Tibial nerve (tissue), 4 donors: ENCODE data around the gene PTPRM. TPM values are rescaled to one million over a fixed set of nuclear protein-coding genes. Genes with fewer than 3 reads are reported as not detected.

Experiments
- DNase-seq, 2 donors: peaks; one replicate each; pipeline ENCODE4 v3.0.0-alpha.2; 2019; ENCODE audit warnings: low spot score in 2 of 2
- H3K27ac ChIP-seq, 4 donors: fragments of 200-600 bp; sonication (generic) in 3 of 4; one replicate each; pipeline ENCODE4 v1.5.1; 2017 to 2019; ENCODE audit warnings: mild to moderate bottlenecking in 1 of 4
- H3K27me3 ChIP-seq, 2 donors: fragments of 200-600 bp; sonication (generic) in 1 of 2; one replicate each; pipeline versions ENCODE4 v1.5.1 to v1.6.0; 2017 to 2019
- H3K36me3 ChIP-seq, 3 donors: fragments of 200-600 bp; sonication (generic); one replicate each; pipeline ENCODE4 v1.5.1; 2018 to 2019
- H3K4me1 ChIP-seq, 4 donors: fragments of 200-600 bp; sonication (generic) in 3 of 4; one replicate each; pipeline ENCODE4 v1.5.1; 2017 to 2019
- H3K4me3 ChIP-seq, 4 donors: fragments of 200-600 bp; sonication (generic) in 3 of 4; one replicate each; pipeline ENCODE4 v1.5.1; 2017 to 2019; ENCODE audit warnings: mild to moderate bottlenecking in 1 of 4, moderate library complexity in 1 of 4
- H3K9me3 ChIP-seq, 4 donors: fragments of 200-600 bp; sonication (generic) in 3 of 4; one replicate each; pipeline ENCODE4 v1.5.1; 2017 to 2019
- EP300 ChIP-seq, 2 donors: sonication (generic); formaldehyde crosslinking; IDR thresholded peaks; one replicate each; pipeline ENCODE4 v1.6.1; 2017; ENCODE audit warnings: antibody characterized with exemption in 2 of 2, mild to moderate bottlenecking in 1 of 2
- POLR2A ChIP-seq, 2 donors: fragments of 450-650 bp; IDR thresholded peaks; one replicate each; pipeline ENCODE4 v1.6.1; 2017; ENCODE audit warnings: antibody characterized with exemption in 2 of 2, mild to moderate bottlenecking in 2 of 2, moderate library complexity in 2 of 2
- WGBS, 2 donors: methylation state at CpG; one replicate each; pipeline ENCODE4 v1.1.5; 2018; 5-methylcytosine and 5-hydroxymethylcytosine counted together
- total RNA-seq, 4 donors: library from RNA; depleted of rRNA; stranded (reverse); fragments of >200 nt; gene quantifications; one replicate each; pipeline ENCODE4 v1.1.0, GENCODE V29; 2016
- TF ChIP-seq, protein P1 (sequence below), 5 experiments: fragments of 200-600 bp in 3 of 5; fragments of 450-650 bp in 2 of 5; sonication (generic) in 3 of 5; IDR thresholded peaks; one replicate each; pipeline ENCODE4 v1.5.1; 2016 to 2019; ENCODE audit warnings: antibody characterized with exemption in 5 of 5, mild to moderate bottlenecking in 3 of 5, moderate library complexity in 2 of 5

Gene PTPRM
- total RNA-seq, 4 donors from 2014 or later: 62.2 to 92.4 (median 80.7) TPM

DNA sequence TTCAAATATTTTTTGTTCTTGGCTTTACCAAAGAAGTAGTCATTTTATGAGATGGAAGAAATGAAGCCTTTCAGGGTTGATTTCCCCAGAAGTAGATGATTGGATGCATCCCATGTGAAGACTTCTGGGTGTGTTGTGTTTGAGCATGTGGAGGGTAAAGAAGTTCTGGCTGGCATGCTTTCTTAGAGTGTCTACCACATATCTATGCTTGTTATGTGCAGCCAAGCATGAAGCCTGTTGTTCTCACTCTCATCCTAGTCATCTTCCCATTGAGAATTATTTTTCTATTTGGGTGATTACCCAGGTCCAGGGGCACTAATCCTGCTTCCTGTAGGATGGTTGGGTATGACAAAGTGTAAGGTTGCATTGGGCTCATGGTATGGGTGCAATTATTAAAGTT is 472.9 kb downstream of the PTPRM start:
- TF ChIP-seq, protein P1, sequence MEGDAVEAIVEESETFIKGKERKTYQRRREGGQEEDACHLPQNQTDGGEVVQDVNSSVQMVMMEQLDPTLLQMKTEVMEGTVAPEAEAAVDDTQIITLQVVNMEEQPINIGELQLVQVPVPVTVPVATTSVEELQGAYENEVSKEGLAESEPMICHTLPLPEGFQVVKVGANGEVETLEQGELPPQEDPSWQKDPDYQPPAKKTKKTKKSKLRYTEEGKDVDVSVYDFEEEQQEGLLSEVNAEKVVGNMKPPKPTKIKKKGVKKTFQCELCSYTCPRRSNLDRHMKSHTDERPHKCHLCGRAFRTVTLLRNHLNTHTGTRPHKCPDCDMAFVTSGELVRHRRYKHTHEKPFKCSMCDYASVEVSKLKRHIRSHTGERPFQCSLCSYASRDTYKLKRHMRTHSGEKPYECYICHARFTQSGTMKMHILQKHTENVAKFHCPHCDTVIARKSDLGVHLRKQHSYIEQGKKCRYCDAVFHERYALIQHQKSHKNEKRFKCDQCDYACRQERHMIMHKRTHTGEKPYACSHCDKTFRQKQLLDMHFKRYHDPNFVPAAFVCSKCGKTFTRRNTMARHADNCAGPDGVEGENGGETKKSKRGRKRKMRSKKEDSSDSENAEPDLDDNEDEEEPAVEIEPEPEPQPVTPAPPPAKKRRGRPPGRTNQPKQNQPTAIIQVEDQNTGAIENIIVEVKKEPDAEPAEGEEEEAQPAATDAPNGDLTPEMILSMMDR (IDR thresholded peaks at IDR 0.05): no peak
- no peak for TF ChIP-seq EP300 (IDR thresholded peaks at IDR 0.05)
- TF ChIP-seq POLR2A (IDR thresholded peaks at IDR 0.05): no peak
- Histone ChIP-seq H3K9me3 (no peaks in the 10 kb centered on the region), H3K36me3 (no peaks in the 10 kb centered on the region), H3K4me1 (peaks cover 0 to 5% (median 0%) of the 10 kb centered on the region in 4 donors), H3K27ac (no peak overlapping the region), H3K4me3 (no peak overlapping the region), H3K27me3 (no peaks in the 10 kb centered on the region)
- DNase-seq: no peak

DNA sequence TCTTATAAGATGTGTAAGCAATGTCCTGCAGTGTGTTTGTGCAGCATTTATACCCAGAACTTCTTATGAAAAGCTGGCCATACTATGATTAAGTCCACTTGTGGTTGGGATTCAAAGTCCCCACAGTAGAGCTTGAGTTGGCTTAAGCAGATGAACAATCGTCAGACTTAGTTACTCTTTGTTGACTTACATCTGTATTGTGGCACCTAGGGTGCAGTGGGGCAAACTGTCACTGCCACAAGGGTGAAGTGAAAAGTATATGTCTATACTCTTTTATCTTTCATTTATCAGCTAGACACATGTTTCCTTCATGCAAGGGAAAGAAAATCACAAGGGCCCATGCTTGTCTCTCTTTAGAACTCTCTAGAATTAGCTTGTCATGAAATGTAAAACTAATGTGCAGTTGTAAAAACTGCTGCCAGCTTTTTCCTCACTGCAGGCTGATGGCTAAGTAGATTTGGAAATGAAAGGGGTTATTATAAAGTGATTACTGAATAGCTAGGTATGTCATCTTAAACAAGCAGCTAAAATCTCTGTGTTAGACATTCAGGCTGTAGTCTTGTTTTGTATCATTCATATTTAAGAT is 474.5 kb downstream of the PTPRM start:
- no peak for DNase-seq
- Histone ChIP-seq H3K36me3 (no peaks in the 10 kb centered on the region), H3K9me3 (no peaks in the 10 kb centered on the region), H3K4me1 (peaks cover 0 to under 1% (median 0%) of the 10 kb centered on the region in 4 donors), H3K27ac (no peak overlapping the region), H3K27me3 (no peaks in the 10 kb centered on the region), H3K4me3 (no peak overlapping the region)
- TF ChIP-seq POLR2A (IDR thresholded peaks at IDR 0.05): no peak
- TF ChIP-seq, protein P1 (IDR thresholded peaks at IDR 0.05): no peak
- TF ChIP-seq EP300 (IDR thresholded peaks at IDR 0.05): no peak
- 71 to 77% methylated on average over 1 of the region's 1 CpG for WGBS, 2 donors

DNA sequence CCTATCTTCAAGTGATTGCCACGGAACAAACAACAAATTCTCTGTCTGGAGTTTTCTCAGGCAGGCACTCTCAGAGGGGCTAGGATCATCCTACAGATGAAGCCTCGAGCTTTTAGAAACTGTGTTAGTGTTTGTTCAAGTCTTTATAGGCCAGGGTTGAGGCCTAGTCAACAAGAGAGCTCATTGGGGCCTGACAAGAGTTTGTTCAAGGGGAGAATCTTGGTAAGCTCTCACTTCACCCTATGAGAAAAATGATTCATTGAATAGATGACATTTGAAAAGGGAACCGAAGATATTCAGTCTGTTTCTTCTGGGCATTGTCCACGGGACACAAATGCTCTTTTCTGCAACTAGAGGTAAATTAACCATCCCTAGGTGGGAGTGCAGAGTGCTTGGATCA is 476.9 kb downstream of the PTPRM start:
- no peak for TF ChIP-seq POLR2A (IDR thresholded peaks at IDR 0.05)
- TF ChIP-seq, protein P1 (IDR thresholded peaks at IDR 0.05): no peak
- TF ChIP-seq EP300 (IDR thresholded peaks at IDR 0.05): no peak
- 62 to 67% methylated on average over 4 of the region's 4 CpGs for WGBS, 2 donors
- DNase-seq: no peak
- peaks cover 0 to 7% (median 0%) of the 10 kb centered on the region in 4 donors for H3K4me1 ChIP-seq
- no peak overlapping the region for H3K27ac ChIP-seq
- no peak overlapping the region for H3K4me3 ChIP-seq
- H3K27me3 ChIP-seq: no peaks in the 10 kb centered on the region
- H3K36me3 ChIP-seq: no peaks in the 10 kb centered on the region
- H3K9me3 ChIP-seq: no peaks in the 10 kb centered on the region

DNA sequence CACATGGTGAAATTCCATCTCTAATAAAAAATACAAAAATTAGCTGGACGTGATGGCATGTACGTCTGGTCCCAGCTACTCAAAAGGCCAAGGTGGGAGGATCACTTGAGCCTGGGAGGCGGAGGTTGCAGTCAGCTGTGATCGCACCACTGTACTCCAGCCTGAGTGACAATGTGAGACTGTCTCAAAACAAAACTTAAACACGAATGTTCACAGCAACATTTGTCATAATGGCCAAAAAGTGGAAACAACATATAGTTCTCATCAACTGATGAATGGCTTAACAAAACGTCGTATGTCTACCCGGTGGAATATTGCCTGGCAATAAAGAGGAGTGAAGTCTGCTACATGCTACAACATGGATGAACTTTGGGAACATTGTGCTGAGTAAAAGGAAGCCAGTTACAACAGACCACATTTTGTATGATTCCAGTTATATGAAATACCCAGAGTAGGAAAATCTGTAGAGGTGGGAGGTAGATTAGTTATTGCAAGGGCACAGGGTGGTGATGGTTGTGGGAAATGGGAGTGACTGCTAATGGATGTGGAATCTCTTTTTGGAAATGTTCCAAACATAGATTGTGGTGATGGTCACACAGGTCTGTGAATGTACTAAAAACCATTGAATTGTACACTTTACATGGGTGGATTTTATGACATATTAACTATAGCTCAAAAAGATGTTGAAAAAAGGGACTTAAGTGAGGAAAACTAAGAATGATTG is 478.2 kb downstream of the PTPRM start:
- no peak overlapping the region for H3K4me3 ChIP-seq
- DNase-seq: no peak
- H3K4me1 ChIP-seq: peaks cover 0 to 11% (median 0%) of the 10 kb centered on the region in 4 donors
- H3K27ac ChIP-seq: no peak overlapping the region
- H3K9me3 ChIP-seq: no peaks in the 10 kb centered on the region
- no peaks in the 10 kb centered on the region for H3K27me3 ChIP-seq
- TF ChIP-seq EP300 (IDR thresholded peaks at IDR 0.05): no peak
- no peak for TF ChIP-seq POLR2A (IDR thresholded peaks at IDR 0.05)
- TF ChIP-seq, protein P1 (IDR thresholded peaks at IDR 0.05): no peak
- no peaks in the 10 kb centered on the region for H3K36me3 ChIP-seq
- 93 to 95% methylated on average over 8 of the region's 8 CpGs for WGBS, 2 donors

DNA sequence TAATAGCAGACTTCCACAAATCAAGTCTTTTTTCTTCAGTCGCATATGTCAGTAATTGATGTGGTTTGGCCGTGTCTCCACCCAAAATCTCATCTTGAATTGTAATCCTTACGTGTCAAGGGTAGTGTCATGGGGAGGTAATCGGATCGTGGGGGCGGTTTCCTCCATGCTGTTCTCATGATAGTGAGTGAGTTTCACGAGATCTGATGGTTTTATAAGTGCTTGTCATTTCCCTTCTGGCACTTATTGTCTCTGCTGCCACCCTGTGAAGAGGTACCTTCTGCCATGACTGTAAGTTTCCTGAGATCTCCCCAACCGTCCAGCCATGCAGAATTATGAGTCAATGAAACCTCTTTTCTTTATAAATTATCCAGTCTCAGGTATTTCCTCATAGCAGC is 478.8 kb downstream of the PTPRM start:
- Histone ChIP-seq H3K9me3 (no peaks in the 10 kb centered on the region), H3K4me3 (no peak overlapping the region), H3K4me1 (peaks cover 0 to 14% (median 0%) of the 10 kb centered on the region in 4 donors), H3K36me3 (no peaks in the 10 kb centered on the region), H3K27me3 (no peaks in the 10 kb centered on the region), H3K27ac (no peak overlapping the region)
- 81 to 85% methylated on average over 8 of the region's 8 CpGs for WGBS, 2 donors
- DNase-seq: no peak
- no peak for TF ChIP-seq EP300 (IDR thresholded peaks at IDR 0.05)
- no peak for TF ChIP-seq POLR2A (IDR thresholded peaks at IDR 0.05)
- TF ChIP-seq, protein P1 (IDR thresholded peaks at IDR 0.05): no peak
